IMR-90 (cell line): ENCODE measurements around the gene MSX1. TPM values are rescaled to one million over a fixed set of nuclear protein-coding genes. Genes with fewer than 3 reads are reported as not detected.

Experiments used
- ATAC-seq: fragments of 200-7000 bp; cut with Tn5 transposase; 2 replicates; pipeline ENCODE4 v1.9.1; 2020; ENCODE audit warnings: low read depth, mild to moderate bottlenecking, moderate library complexity
- BruUV-seq: library from RNA; stranded (reverse); fragments of 400-500 nt; replicated peaks from 2 replicates; lab custom pipeline; 2021; lab: Mats Ljungman, UMichigan
- CTCF ChIA-PET: fragments of 300-600 bp; formaldehyde crosslinking; extraction: SDS; loops from one replicate; lab custom pipeline; 2021; ENCODE audit warnings: antibody characterized with exemption; lab: Yijun Ruan, JAX
- POLR2A ChIA-PET: fragments of 300-600 bp; sonication (Branson Sonifier 250); formaldehyde crosslinking; loops from one replicate; lab custom pipeline; 2022; ENCODE audit warnings: antibody characterized with exemption; ENCODE audit not compliant: unreplicated experiment; lab: Charles Lee
- DNase-seq: peaks from one replicate; pipeline ENCODE4 v3.0.0; 2013
- H2AFZ ChIP-seq: replicated peaks from 2 replicates; pipeline ENCODE3; 2013; ENCODE audit warnings: low read length, mild to moderate bottlenecking; ENCODE audit not compliant: poor library complexity
- H2AK5ac ChIP-seq: 2 replicates; pipeline ENCODE4 v1.6.1; 2013; ENCODE audit warnings: low read depth, low read length, inconsistent platforms
- H2AK9ac ChIP-seq: replicated peaks from 2 replicates; pipeline ENCODE3; 2013; ENCODE audit warnings: mild to moderate bottlenecking, low read depth, low read length, moderate library complexity; ENCODE audit not compliant: poor library complexity
- H2BK120ac ChIP-seq: 2 replicates; pipeline ENCODE4 v1.6.1; 2013; ENCODE audit warnings: low read depth, low read length, inconsistent platforms
- H2BK15ac ChIP-seq: 3 replicates; pipeline ENCODE4 v1.6.1; 2013; ENCODE audit warnings: low read depth, low read length, inconsistent platforms
- H2BK20ac ChIP-seq: 2 replicates; pipeline ENCODE4 v1.6.1; 2013; ENCODE audit warnings: low read depth, mild to moderate bottlenecking, inconsistent platforms, low read length, moderate library complexity
- H2BK5ac ChIP-seq: 2 replicates; pipeline ENCODE4 v1.6.1; 2013; ENCODE audit warnings: mild to moderate bottlenecking, low read depth, low read length, inconsistent platforms; ENCODE audit not compliant: poor library complexity, severe bottlenecking
- H3K14ac ChIP-seq: replicated peaks from 2 replicates; pipeline ENCODE4 v1.6.1; 2013; ENCODE audit warnings: low read depth, low read length, inconsistent platforms
- H3K18ac ChIP-seq: 2 replicates; pipeline ENCODE4 v1.6.1; 2013; ENCODE audit warnings: low read depth, low read length, control low read depth
- H3K23ac ChIP-seq: 2 replicates; pipeline ENCODE4 v1.6.1; 2013; ENCODE audit warnings: low read depth, low read length, inconsistent platforms
- H3K27ac ChIP-seq: 2 replicates; pipeline ENCODE4 v1.5.1; 2013; ENCODE audit warnings: mild to moderate bottlenecking, control low read depth, low read length; ENCODE audit not compliant: insufficient read depth
- H3K27me3 ChIP-seq: 2 replicates; pipeline ENCODE4 v1.6.1; 2013; ENCODE audit warnings: low read length; ENCODE audit not compliant: control insufficient read depth, insufficient read depth
- H3K36me3 ChIP-seq: 2 replicates; pipeline ENCODE4 v1.6.1; 2013; ENCODE audit warnings: low read length, mixed read lengths; ENCODE audit not compliant: control insufficient read depth, insufficient read depth
- H3K4ac ChIP-seq: 2 replicates; pipeline ENCODE4 v1.6.1; 2013; ENCODE audit warnings: low read depth, low read length, inconsistent platforms
- H3K4me1 ChIP-seq: 2 replicates; pipeline ENCODE4 v1.6.1; 2013; ENCODE audit warnings: low read length, mixed read lengths; ENCODE audit not compliant: control insufficient read depth, insufficient read depth
- H3K4me2 ChIP-seq: 2 replicates; pipeline ENCODE4 v1.6.1; 2013; ENCODE audit warnings: low read depth, mild to moderate bottlenecking, control low read depth, low read length, moderate library complexity
- H3K4me3 ChIP-seq: 2 replicates; pipeline ENCODE4 v1.5.1; 2013; ENCODE audit warnings: low read depth, mild to moderate bottlenecking, control low read depth, low read length, moderate library complexity; ENCODE audit not compliant: insufficient read depth
- H3K56ac ChIP-seq: 2 replicates; pipeline ENCODE4 v1.6.1; 2013; ENCODE audit warnings: low read length, inconsistent platforms; ENCODE audit not compliant: insufficient read depth; ENCODE audit errors: extremely low read depth
- H3K79me1 ChIP-seq, 2 experiments: 2 replicates each; pipeline ENCODE4 v1.6.1; 2013; ENCODE audit warnings: low read length in 2 of 2, inconsistent platforms in 1 of 2, low read depth in 1 of 2
- H3K9ac ChIP-seq: 2 replicates; pipeline ENCODE4 v1.6.1; 2013; ENCODE audit warnings: low read depth, low read length, control low read depth
- H3K9me1 ChIP-seq: 2 replicates; pipeline ENCODE4 v1.6.1; 2013; ENCODE audit warnings: low read length, inconsistent platforms; ENCODE audit not compliant: insufficient read depth
- H3K9me3 ChIP-seq: 2 replicates; pipeline ENCODE4 v1.6.1; 2013; ENCODE audit warnings: low read length; ENCODE audit not compliant: control insufficient read depth, insufficient read depth
- H4K20me1 ChIP-seq: 2 replicates; pipeline ENCODE4 v1.6.1; 2013; ENCODE audit warnings: low read length, inconsistent platforms; ENCODE audit not compliant: insufficient read depth
- H4K5ac ChIP-seq: 2 replicates; pipeline ENCODE4 v1.6.1; 2013; ENCODE audit warnings: mild to moderate bottlenecking, low read depth, low read length, control low read depth
- H4K8ac ChIP-seq, 2 experiments: 2 replicates each; pipeline ENCODE4 v1.6.1; 2013; ENCODE audit warnings: low read depth in 2 of 2, low read length in 2 of 2, control low read depth in 1 of 2, inconsistent platforms in 1 of 2
- H4K91ac ChIP-seq: 2 replicates; pipeline ENCODE4 v1.6.1; 2013; ENCODE audit warnings: low read depth, low read length, inconsistent platforms; ENCODE audit not compliant: insufficient read depth
- BHLHE40 ChIP-seq: fragments of 150-350 bp; IDR thresholded peaks from 2 replicates; pipeline ENCODE4 v1.6.1; 2016; ENCODE audit warnings: mild to moderate bottlenecking, low read depth, low read length
- FOS ChIP-seq: fragments of 150-350 bp; IDR thresholded peaks from 2 replicates; pipeline ENCODE4 v1.6.1; 2016; ENCODE audit warnings: low read depth, low read length
- MAZ ChIP-seq: IDR thresholded peaks from 2 replicates; pipeline ENCODE4 v1.6.1; 2012; ENCODE audit warnings: low read depth, mild to moderate bottlenecking, low read length, improper control_type of control experiment, moderate library complexity, borderline replicate concordance
- MXI1 ChIP-seq: IDR thresholded peaks from 2 replicates; pipeline ENCODE4 v1.6.1; 2012; ENCODE audit warnings: low read depth, mild to moderate bottlenecking, low read length, moderate library complexity, borderline replicate concordance
- RFX5 ChIP-seq: IDR thresholded peaks from 2 replicates; pipeline ENCODE4 v1.8.0; 2012; ENCODE audit warnings: low read depth, mild to moderate bottlenecking, low read length, moderate library complexity
- WGBS, 2 experiments: methylation state at CpG; one replicate each; pipeline versions ENCODE4 v1.1.5 to v1.1.7; 2013; ENCODE audit warnings: missing lambda C conversion rate in 2 of 2; ENCODE audit not compliant: insufficient read length in 1 of 2; ENCODE audit errors: extremely low coverage in 2 of 2; 5-methylcytosine and 5-hydroxymethylcytosine counted together
- dilution Hi-C: fragments of 300-500 bp; cut with HindIII; formaldehyde crosslinking; loops from one replicate; pipeline ENCODE4 v1.14.3; 2018; ENCODE audit warnings: low sequenced_read_pairs; ENCODE audit not compliant: unreplicated experiment
- in situ Hi-C: fragments of 300-500 bp; cut with MboI; formaldehyde crosslinking; loops from 3 replicates; pipeline ENCODE4 v1.14.3; 2019; ENCODE audit warnings: low sequenced_read_pairs, inconsistent platforms, mixed read lengths
- intact Hi-C: fragments of 100-400 bp; cut with micrococcal nuclease; formaldehyde crosslinking; loops from 2 replicates; pipeline ENCODE4 v1.10.0; 2022
- polyA plus RNA-seq, 3 experiments: library from polyadenylated mRNA; depleted of rRNA; stranded (reverse); fragments of >200 nt; gene quantifications; 2 replicates each; pipeline ENCODE4 v1.2.3, GENCODE V29; 2012; ENCODE audit warnings: low replicate concordance in 1 of 3
- total RNA-seq: library from RNA; depleted of rRNA; stranded (reverse); fragments of >200 nt; gene quantifications from 2 replicates; pipeline ENCODE4 v1.2.3, GENCODE V29; 2012
- TF ChIP-seq, protein P1 (sequence below): fragments of 150-350 bp; IDR thresholded peaks from 2 replicates; pipeline ENCODE4 v1.6.1; 2016; ENCODE audit warnings: low read depth, mild to moderate bottlenecking, low read length, moderate library complexity, borderline replicate concordance
- TF ChIP-seq, protein P2 (sequence below): fragments of 150-350 bp; IDR thresholded peaks from 2 replicates; pipeline ENCODE4 v1.6.1; 2017; ENCODE audit warnings: mild to moderate bottlenecking, antibody characterized with exemption, low read length, low read depth
- TF ChIP-seq, protein P3 (sequence below): conservative IDR thresholded peaks from 2 replicates; pipeline ENCODE4 v1.5.1; 2012; ENCODE audit warnings: mild to moderate bottlenecking, low read depth, low read length, improper control_type of control experiment

MSX1 gene
- total and polyA plus RNA-seq, 2 of the 4 experiments (the other 2 are of a cell fraction) = 1.1 to 3.9 TPM

DNA sequence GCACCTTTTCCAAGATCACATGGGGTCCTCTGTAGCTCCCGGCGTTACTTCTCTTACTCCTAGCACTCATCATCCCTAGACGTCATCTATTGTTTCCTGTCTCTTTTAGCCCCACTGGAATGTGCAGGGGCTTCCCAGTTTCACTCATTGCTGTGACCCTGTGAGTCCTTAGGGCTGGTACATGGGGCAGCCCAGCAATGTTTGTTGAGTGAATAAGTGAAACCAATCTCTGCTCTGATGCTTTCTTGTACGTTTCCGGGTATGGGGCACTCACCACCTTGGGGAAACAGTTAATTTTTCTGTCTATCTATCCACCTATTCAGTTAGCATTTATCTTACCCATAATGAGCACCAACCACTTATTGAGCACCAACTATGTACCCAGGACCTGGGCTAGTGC lies 16.1 kb downstream of the MSX1 start:
- intact Hi-C loops = no loop called here
- Histone ChIP-seq H3K4ac (no peak overlapping the region), H2BK5ac (no peak overlapping the region), H3K36me3 (no peaks in the 10 kb centered on the region), H3K79me1 (no peaks in the 10 kb centered on the region), H3K4me1 (no peaks in the 10 kb centered on the region), H2AK5ac (no peak overlapping the region), H4K91ac (no peak overlapping the region), H3K23ac (no peak overlapping the region), H3K4me3 (no peak overlapping the region), H3K9ac (no peak overlapping the region), H3K27me3 (peaks cover 68% of the 10 kb centered on the region), H4K20me1 (no peaks in the 10 kb centered on the region), H4K8ac (no peak overlapping the region), H2BK20ac (no peak overlapping the region), H2AFZ (no peak overlapping the region), H4K5ac (no peak overlapping the region), H2BK120ac (no peak overlapping the region), H2AK9ac (no peak overlapping the region), H3K27ac (no peak overlapping the region), H3K9me1 (no peaks in the 10 kb centered on the region; the same call in 1 of the 2 replicates), H2BK15ac (no peak overlapping the region), H3K4me2 (no peak overlapping the region), H3K9me3 (no peaks in the 10 kb centered on the region; the same call in 1 of the 2 replicates), H3K14ac (no peak overlapping the region), H3K18ac (no peak overlapping the region), H3K56ac (no peak overlapping the region)
- ChIA-PET CTCF (interaction anchor here (1.3 kb wide), 1 partner anchor 63 kb away, joined by 3 read pairs; no protein-coding TSS in a partner anchor), POLR2A (no interaction called here)
- TF ChIP-seq, protein P1, sequence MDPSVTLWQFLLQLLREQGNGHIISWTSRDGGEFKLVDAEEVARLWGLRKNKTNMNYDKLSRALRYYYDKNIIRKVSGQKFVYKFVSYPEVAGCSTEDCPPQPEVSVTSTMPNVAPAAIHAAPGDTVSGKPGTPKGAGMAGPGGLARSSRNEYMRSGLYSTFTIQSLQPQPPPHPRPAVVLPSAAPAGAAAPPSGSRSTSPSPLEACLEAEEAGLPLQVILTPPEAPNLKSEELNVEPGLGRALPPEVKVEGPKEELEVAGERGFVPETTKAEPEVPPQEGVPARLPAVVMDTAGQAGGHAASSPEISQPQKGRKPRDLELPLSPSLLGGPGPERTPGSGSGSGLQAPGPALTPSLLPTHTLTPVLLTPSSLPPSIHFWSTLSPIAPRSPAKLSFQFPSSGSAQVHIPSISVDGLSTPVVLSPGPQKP = no peak
- TF ChIP-seq MAZ (no peak), RFX5 (no peak), MXI1 (no peak), FOS (no peak), BHLHE40 (no peak)
- TF ChIP-seq, protein P2, sequence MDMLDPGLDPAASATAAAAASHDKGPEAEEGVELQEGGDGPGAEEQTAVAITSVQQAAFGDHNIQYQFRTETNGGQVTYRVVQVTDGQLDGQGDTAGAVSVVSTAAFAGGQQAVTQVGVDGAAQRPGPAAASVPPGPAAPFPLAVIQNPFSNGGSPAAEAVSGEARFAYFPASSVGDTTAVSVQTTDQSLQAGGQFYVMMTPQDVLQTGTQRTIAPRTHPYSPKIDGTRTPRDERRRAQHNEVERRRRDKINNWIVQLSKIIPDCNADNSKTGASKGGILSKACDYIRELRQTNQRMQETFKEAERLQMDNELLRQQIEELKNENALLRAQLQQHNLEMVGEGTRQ = no peak
- TF ChIP-seq, protein P3, sequence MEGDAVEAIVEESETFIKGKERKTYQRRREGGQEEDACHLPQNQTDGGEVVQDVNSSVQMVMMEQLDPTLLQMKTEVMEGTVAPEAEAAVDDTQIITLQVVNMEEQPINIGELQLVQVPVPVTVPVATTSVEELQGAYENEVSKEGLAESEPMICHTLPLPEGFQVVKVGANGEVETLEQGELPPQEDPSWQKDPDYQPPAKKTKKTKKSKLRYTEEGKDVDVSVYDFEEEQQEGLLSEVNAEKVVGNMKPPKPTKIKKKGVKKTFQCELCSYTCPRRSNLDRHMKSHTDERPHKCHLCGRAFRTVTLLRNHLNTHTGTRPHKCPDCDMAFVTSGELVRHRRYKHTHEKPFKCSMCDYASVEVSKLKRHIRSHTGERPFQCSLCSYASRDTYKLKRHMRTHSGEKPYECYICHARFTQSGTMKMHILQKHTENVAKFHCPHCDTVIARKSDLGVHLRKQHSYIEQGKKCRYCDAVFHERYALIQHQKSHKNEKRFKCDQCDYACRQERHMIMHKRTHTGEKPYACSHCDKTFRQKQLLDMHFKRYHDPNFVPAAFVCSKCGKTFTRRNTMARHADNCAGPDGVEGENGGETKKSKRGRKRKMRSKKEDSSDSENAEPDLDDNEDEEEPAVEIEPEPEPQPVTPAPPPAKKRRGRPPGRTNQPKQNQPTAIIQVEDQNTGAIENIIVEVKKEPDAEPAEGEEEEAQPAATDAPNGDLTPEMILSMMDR = no peak
- no CpG with 5 or more reads among the region's 5 CpGs for WGBS, 2 experiments
- in situ Hi-C loops = no loop called here
- DNase-seq (no peak), ATAC-seq (no peak)
- dilution Hi-C loops = no loop called here
- no TSS peak for BruUV-seq
